Endodermal cell (in vitro differentiated cells): ENCODE results near the gene SLC7A14. TPM values are rescaled to one million over a fixed set of nuclear protein-coding genes. Genes with fewer than 3 reads are reported as not detected.

Source experiments
- DNase-seq: peaks from one replicate; pipeline ENCODE4 v3.0.0-alpha.2; 2017
- H3K27ac ChIP-seq: 2 replicates; pipeline ENCODE4 v1.5.1; 2013; ENCODE audit warnings: mild to moderate bottlenecking, low read depth, low read length, moderate library complexity
- H3K27me3 ChIP-seq: 2 replicates; pipeline ENCODE4 v1.6.1; 2013; ENCODE audit warnings: mild to moderate bottlenecking, low read length, moderate library complexity; ENCODE audit not compliant: insufficient read depth, control insufficient read depth, poor library complexity, severe bottlenecking
- H3K36me3 ChIP-seq: 2 replicates; pipeline ENCODE4 v1.7.0; 2013; ENCODE audit warnings: mild to moderate bottlenecking, low read length, moderate library complexity; ENCODE audit not compliant: control insufficient read depth, insufficient read depth
- H3K4me1 ChIP-seq: one replicate; pipeline ENCODE4 v1.7.0; 2013; ENCODE audit warnings: low read length; ENCODE audit not compliant: control insufficient read depth, insufficient read depth
- H3K4me3 ChIP-seq: 2 replicates; pipeline ENCODE4 v1.5.1; 2013; ENCODE audit warnings: mild to moderate bottlenecking, low read length, moderate library complexity
- H3K9ac ChIP-seq: 2 replicates; pipeline ENCODE4 v1.6.1; 2013; ENCODE audit warnings: mild to moderate bottlenecking, low read length, moderate library complexity; ENCODE audit not compliant: poor library complexity, severe bottlenecking; ENCODE audit errors: extremely low read depth
- H3K9me3 ChIP-seq: 2 replicates; pipeline ENCODE4 v1.6.1; 2013; ENCODE audit warnings: mild to moderate bottlenecking, low read length, moderate library complexity; ENCODE audit not compliant: control insufficient read depth
- H3K27ac Mint-ChIP-seq: 2 replicates; pipeline ENCODE4 v1.8.0; 2020; ENCODE audit warnings: mixed read lengths
- H3K27me3 Mint-ChIP-seq: 2 replicates; pipeline ENCODE4 v1.8.0; 2021; ENCODE audit warnings: mild to moderate bottlenecking, mixed read lengths; ENCODE audit not compliant: insufficient read depth
- H3K36me3 Mint-ChIP-seq: 2 replicates; pipeline ENCODE4 v1.8.0; 2020; ENCODE audit warnings: low read depth, mixed read lengths
- H3K4me1 Mint-ChIP-seq: 2 replicates; pipeline ENCODE4 v1.8.0; 2020; ENCODE audit warnings: mixed read lengths
- H3K4me3 Mint-ChIP-seq: 2 replicates; pipeline ENCODE4 v1.8.0; 2020; ENCODE audit warnings: mild to moderate bottlenecking, moderate library complexity, mixed read lengths
- H3K9me3 Mint-ChIP-seq: 2 replicates; pipeline ENCODE4 v1.8.0; 2020; ENCODE audit warnings: mild to moderate bottlenecking, mixed read lengths
- WGBS, 2 experiments: methylation state at CpG; one replicate each; pipeline versions ENCODE4 v1.1.5 to v1.1.7; 2013; ENCODE audit warnings: missing lambda C conversion rate in 2 of 2, mixed read lengths in 1 of 2; ENCODE audit not compliant: insufficient coverage in 1 of 2, insufficient read length in 1 of 2; 5-methylcytosine and 5-hydroxymethylcytosine counted together
- total RNA-seq, 2 donors: library from RNA; stranded (reverse); fragmentation: NEBNext Ultra II Directional in 1 of 2; extraction: Animal tissue kit (Norgen Biotek cat#: 25700) in 1 of 2; gene quantifications; 2 replicates in 1 of 2; 3 replicates in 1 of 2; pipeline ENCODE4 v1.2.1, GENCODE V29; 2021
- TF ChIP-seq, protein P1 (sequence below): fragments of 200-600 bp; sonication (generic); conservative IDR thresholded peaks from 2 replicates; pipeline ENCODE4 v1.5.0; 2021; ENCODE audit warnings: antibody characterized with exemption, mild to moderate bottlenecking

SLC7A14 gene
- total RNA-seq, 2 donors from 2014 or later, result 0.29 to 0.42 TPM

DNA sequence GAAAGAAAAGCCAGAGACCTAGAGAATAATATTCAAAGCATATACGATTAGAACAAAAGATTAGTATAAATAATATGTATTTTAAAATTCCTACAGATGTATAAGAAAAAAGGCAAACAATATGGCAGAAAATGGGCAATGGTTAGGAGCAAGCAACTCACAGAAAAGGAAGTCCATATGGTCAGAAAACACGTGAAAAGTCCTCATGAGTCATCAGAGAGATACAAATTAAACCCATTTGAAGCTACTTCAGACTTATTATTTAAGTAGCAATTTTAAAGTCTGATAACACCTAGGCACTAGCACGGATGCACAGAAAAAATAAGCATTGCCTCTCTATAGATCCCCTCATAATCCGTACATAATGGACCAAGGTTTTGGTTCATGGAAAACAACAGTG lies 25.6 kb downstream of the SLC7A14 start:
- no peak overlapping the region for H3K4me3 ChIP-seq
- Mint-ChIP-seq H3K4me3 (no peak overlapping the region), H3K4me1 (no peaks in the 10 kb centered on the region)

DNA sequence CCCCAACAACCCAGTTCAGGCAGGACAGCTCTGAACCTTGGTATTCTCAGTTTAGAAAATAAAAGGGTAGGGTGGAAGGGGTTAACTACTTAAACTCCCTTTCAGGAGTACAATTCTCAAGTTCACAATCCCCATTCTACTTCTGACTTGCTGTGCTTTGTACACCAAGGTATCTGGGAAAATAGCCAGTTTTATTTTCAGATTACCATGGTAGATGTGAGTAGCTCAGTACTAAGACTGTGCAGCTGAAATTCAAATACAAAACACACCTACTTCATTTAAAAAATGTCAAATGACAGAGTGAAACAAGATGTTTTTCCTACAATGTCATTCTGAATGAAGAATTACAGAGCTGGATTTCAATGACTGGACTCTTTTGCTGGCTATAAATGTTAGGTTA lies 27.4 kb downstream of the SLC7A14 start:
- Mint-ChIP-seq H3K4me3 (no peak overlapping the region), H3K4me1 (no peaks in the 10 kb centered on the region), H3K27ac (no peak overlapping the region), H3K36me3 (no peaks in the 10 kb centered on the region), H3K9me3 (no peaks in the 10 kb centered on the region), H3K27me3 (no peaks in the 10 kb centered on the region)
- peaks cover 6% of the 10 kb centered on the region for H3K27me3 ChIP-seq
- no peak overlapping the region for H3K4me3 ChIP-seq
- TF ChIP-seq, protein P1, sequence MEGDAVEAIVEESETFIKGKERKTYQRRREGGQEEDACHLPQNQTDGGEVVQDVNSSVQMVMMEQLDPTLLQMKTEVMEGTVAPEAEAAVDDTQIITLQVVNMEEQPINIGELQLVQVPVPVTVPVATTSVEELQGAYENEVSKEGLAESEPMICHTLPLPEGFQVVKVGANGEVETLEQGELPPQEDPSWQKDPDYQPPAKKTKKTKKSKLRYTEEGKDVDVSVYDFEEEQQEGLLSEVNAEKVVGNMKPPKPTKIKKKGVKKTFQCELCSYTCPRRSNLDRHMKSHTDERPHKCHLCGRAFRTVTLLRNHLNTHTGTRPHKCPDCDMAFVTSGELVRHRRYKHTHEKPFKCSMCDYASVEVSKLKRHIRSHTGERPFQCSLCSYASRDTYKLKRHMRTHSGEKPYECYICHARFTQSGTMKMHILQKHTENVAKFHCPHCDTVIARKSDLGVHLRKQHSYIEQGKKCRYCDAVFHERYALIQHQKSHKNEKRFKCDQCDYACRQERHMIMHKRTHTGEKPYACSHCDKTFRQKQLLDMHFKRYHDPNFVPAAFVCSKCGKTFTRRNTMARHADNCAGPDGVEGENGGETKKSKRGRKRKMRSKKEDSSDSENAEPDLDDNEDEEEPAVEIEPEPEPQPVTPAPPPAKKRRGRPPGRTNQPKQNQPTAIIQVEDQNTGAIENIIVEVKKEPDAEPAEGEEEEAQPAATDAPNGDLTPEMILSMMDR, result no peak
- H3K4me1 ChIP-seq, result no peaks in the 10 kb centered on the region
- no peaks in the 10 kb centered on the region for H3K36me3 ChIP-seq
- H3K9ac ChIP-seq, result no peak overlapping the region
- no peak overlapping the region for H3K27ac ChIP-seq
- no peaks in the 10 kb centered on the region for H3K9me3 ChIP-seq
- no peak for DNase-seq

More for the DNA sequence above, 25.6 kb downstream of the SLC7A14 start:
- TF ChIP-seq, protein P1, result no peak
- H3K4me1 ChIP-seq, result no peaks in the 10 kb centered on the region
- Mint-ChIP-seq H3K36me3 (no peaks in the 10 kb centered on the region), H3K27me3 (no peaks in the 10 kb centered on the region), H3K27ac (no peak overlapping the region), H3K9me3 (no peaks in the 10 kb centered on the region)
- no peaks in the 10 kb centered on the region for H3K9me3 ChIP-seq
- no peaks in the 10 kb centered on the region for H3K36me3 ChIP-seq
- no peak for DNase-seq
- no peak overlapping the region for H3K9ac ChIP-seq
- 86 to 90% methylated on average over 3 of the region's 4 CpGs for WGBS, 2 experiments
- H3K27me3 ChIP-seq, result peaks cover 6% of the 10 kb centered on the region
- H3K27ac ChIP-seq, result no peak overlapping the region

DNA sequence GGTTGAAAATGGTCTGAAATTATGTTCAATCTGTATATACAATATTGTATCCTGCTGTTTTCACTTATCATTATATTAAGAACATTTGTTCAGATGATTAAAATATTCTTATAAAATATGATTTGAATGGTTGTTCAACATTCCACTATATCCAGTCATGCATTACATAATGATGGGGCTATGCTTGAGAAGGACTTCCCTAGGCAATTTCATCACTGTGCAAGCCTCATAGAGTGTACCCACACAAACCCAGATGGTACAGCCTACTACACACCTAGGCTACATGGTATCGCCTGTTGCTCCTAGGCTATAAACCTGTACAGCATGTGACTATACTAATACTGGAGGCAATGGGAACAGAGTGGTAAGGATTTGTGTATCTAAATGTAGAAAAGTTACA lies 30.5 kb downstream of the SLC7A14 start:
- no peaks in the 10 kb centered on the region for H3K4me1 ChIP-seq
- H3K9ac ChIP-seq, result no peak overlapping the region
- Mint-ChIP-seq H3K9me3 (no peaks in the 10 kb centered on the region), H3K4me1 (no peaks in the 10 kb centered on the region), H3K4me3 (no peak overlapping the region), H3K27ac (no peak overlapping the region), H3K27me3 (no peaks in the 10 kb centered on the region), H3K36me3 (no peaks in the 10 kb centered on the region)
- H3K4me3 ChIP-seq, result no peak overlapping the region
- DNase-seq, result no peak
- WGBS, 2 experiments, result 100% methylated on average over 1 of the region's 1 CpG; no CpG with 5 or more reads in 1 of the 2 experiments
- peaks cover 6% of the 10 kb centered on the region for H3K27me3 ChIP-seq
- H3K27ac ChIP-seq, result no peak overlapping the region
- H3K36me3 ChIP-seq, result no peaks in the 10 kb centered on the region
- TF ChIP-seq, protein P1, result no peak
- H3K9me3 ChIP-seq, result no peaks in the 10 kb centered on the region
